ENCODE measurements around the gene TMPRSS9. TPM values are rescaled to one million over a fixed set of nuclear protein-coding genes. Genes with fewer than 3 reads are reported as not detected.

TMPRSS9 gene
- total and polyA plus RNA-seq, 3 donors from 2014 or later = 3.5 to 9.8 (median 8.4) TPM

GRCh38 chr19:2338055-2338615 lies 21.9 kb upstream of the TMPRSS9 start:
- no peak for DNase-seq
- Histone ChIP-seq H3K4me3 (no peak overlapping the region), H3K27ac (no peak overlapping the region), H3K27me3 (no peaks in the 10 kb centered on the region), H3K36me3 (ENCODE audit: low read depth, missing control alignments) (no peaks in the 10 kb centered on the region), H3K9me3 (no peaks in the 10 kb centered on the region), H3K4me1 (no peaks in the 10 kb centered on the region)
- intact Hi-C loops (cut with DNase I; ENCODE audit: low total_unique reads) = no loop called here
- TF ChIP-seq, protein P1, sequence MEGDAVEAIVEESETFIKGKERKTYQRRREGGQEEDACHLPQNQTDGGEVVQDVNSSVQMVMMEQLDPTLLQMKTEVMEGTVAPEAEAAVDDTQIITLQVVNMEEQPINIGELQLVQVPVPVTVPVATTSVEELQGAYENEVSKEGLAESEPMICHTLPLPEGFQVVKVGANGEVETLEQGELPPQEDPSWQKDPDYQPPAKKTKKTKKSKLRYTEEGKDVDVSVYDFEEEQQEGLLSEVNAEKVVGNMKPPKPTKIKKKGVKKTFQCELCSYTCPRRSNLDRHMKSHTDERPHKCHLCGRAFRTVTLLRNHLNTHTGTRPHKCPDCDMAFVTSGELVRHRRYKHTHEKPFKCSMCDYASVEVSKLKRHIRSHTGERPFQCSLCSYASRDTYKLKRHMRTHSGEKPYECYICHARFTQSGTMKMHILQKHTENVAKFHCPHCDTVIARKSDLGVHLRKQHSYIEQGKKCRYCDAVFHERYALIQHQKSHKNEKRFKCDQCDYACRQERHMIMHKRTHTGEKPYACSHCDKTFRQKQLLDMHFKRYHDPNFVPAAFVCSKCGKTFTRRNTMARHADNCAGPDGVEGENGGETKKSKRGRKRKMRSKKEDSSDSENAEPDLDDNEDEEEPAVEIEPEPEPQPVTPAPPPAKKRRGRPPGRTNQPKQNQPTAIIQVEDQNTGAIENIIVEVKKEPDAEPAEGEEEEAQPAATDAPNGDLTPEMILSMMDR (IDR thresholded peaks at IDR 0.05) = no peak
- no peak for TF ChIP-seq POLR2A (IDR thresholded peaks at IDR 0.05)
- WGBS, 2 donors = 93 to 97% methylated on average over 14 to 21 of the region's 21 CpGs

DNA sequence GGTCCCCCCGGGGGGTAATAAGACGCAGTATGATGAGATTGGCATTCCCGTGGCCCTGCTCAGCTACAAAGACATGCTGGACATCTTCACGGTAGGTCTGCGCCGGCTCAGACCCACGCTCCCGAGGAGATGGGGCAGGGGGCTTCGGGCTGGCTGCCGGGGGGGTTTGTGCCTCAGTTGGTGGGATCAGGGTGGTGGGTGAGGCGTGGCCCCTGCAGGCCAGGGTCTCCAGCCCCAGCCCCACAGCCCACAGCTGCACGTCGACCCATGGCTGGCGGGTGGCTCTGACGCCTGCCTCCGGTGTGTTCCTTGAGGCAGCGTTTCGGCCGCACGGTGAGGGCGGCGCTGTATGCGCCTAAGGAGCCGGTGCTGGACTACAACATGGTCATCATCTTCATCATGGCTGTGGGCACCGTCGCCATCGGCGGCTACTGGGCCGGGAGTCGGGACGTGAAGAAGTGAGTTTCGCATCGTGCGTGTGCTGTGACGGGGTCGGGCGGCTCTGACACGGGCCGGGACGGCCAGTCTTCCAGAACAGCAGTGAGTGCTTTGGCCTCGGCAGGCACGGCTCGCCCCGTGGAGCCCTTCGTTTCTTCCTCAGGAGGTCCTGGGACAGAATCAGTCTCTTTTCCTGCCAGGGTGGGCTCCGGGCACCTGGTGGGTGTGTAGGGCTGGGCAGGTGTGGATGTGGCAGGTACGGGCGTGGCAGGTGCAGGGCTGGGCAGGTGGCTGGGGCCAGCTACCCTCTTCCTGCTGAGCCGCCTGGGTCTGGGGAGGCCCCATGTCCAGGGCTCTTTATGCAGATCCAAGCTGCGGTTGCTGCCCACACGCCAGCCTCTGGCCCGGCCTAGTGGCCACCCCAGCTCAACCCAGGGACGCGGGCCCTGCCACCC lies 21.1 kb upstream of the TMPRSS9 start:
- H3K27ac ChIP-seq = no peak overlapping the region
- no peaks in the 10 kb centered on the region for H3K4me1 ChIP-seq
- TF ChIP-seq, protein P1 (IDR thresholded peaks at IDR 0.05) = no peak
- TF ChIP-seq POLR2A (IDR thresholded peaks at IDR 0.05) = no peak
- intact Hi-C loops (cut with DNase I; ENCODE audit: low total_unique reads) = no loop called here
- WGBS, 2 donors = 97 to 98% methylated on average over 10 to 54 of the region's 54 CpGs
- H3K9me3 ChIP-seq = no peaks in the 10 kb centered on the region
- DNase-seq = no peak
- no peak overlapping the region for H3K4me3 ChIP-seq
- H3K27me3 ChIP-seq = no peaks in the 10 kb centered on the region
- no peaks in the 10 kb centered on the region for H3K36me3 ChIP-seq (ENCODE audit: low read depth, missing control alignments)

DNA sequence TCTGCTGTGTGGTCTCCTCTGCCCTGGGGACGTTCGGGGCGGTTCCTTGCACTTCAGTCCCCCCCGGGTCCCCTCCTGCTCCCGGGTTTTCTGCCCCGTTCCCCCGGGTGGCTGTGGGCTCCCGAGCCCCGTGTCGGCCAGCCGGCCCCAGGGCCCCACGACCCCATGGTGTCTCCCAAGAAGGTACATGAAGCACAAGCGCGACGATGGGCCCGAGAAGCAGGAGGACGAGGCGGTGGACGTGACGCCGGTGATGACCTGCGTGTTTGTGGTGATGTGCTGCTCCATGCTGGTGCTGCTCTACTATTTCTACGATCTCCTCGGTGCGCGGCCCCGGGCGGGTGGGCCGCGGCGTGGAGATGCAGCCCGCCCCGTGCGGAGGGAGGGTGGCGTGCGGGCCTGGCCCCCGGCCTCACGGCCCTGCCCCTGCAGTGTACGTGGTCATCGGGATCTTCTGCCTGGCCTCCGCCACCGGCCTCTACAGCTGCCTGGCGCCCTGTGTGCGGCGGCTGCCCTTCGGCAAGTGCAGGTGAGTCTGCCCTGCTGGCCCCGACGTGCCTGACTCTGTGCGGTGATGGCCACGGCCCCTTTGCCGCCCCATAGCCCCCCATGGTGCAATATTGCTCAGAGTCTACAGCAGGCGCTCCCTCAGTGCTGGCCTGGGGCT lies 20.3 kb upstream of the TMPRSS9 start:
- DNase-seq = no peak
- Histone ChIP-seq H3K9me3 (no peaks in the 10 kb centered on the region), H3K4me3 (no peak overlapping the region), H3K27ac (no peak overlapping the region), H3K27me3 (no peaks in the 10 kb centered on the region), H3K4me1 (no peaks in the 10 kb centered on the region), H3K36me3 (ENCODE audit: low read depth, missing control alignments) (no peaks in the 10 kb centered on the region)
- intact Hi-C loops (cut with DNase I; ENCODE audit: low total_unique reads) = no loop called here
- 93 to 95% methylated on average over 31 to 52 of the region's 52 CpGs for WGBS, 2 donors
- TF ChIP-seq POLR2A (IDR thresholded peaks at IDR 0.05) = no peak
- TF ChIP-seq, protein P1 (IDR thresholded peaks at IDR 0.05) = no peak

GRCh38 chr19:2340496-2341243 lies 19.4 kb upstream of the TMPRSS9 start:
- TF ChIP-seq, protein P1 (IDR thresholded peaks at IDR 0.05) = no peak
- no peak for TF ChIP-seq POLR2A (IDR thresholded peaks at IDR 0.05)
- DNase-seq = no peak
- WGBS, 2 donors = 94 to 96% methylated on average over 11 to 37 of the region's 38 CpGs
- Histone ChIP-seq H3K36me3 (ENCODE audit: low read depth, missing control alignments) (no peaks in the 10 kb centered on the region), H3K4me3 (no peak overlapping the region), H3K9me3 (no peaks in the 10 kb centered on the region), H3K27ac (no peak overlapping the region), H3K27me3 (no peaks in the 10 kb centered on the region), H3K4me1 (no peaks in the 10 kb centered on the region)
- intact Hi-C loops (cut with DNase I; ENCODE audit: low total_unique reads) = no loop called here
